ENCODE measurements around the gene CIITA.
"Not testable (repeated sequence)": the region's sequence is repeated elsewhere in the genome, so short reads cannot be mapped to it uniquely, and the experiment has no call there.

CIITA gene, protein sequence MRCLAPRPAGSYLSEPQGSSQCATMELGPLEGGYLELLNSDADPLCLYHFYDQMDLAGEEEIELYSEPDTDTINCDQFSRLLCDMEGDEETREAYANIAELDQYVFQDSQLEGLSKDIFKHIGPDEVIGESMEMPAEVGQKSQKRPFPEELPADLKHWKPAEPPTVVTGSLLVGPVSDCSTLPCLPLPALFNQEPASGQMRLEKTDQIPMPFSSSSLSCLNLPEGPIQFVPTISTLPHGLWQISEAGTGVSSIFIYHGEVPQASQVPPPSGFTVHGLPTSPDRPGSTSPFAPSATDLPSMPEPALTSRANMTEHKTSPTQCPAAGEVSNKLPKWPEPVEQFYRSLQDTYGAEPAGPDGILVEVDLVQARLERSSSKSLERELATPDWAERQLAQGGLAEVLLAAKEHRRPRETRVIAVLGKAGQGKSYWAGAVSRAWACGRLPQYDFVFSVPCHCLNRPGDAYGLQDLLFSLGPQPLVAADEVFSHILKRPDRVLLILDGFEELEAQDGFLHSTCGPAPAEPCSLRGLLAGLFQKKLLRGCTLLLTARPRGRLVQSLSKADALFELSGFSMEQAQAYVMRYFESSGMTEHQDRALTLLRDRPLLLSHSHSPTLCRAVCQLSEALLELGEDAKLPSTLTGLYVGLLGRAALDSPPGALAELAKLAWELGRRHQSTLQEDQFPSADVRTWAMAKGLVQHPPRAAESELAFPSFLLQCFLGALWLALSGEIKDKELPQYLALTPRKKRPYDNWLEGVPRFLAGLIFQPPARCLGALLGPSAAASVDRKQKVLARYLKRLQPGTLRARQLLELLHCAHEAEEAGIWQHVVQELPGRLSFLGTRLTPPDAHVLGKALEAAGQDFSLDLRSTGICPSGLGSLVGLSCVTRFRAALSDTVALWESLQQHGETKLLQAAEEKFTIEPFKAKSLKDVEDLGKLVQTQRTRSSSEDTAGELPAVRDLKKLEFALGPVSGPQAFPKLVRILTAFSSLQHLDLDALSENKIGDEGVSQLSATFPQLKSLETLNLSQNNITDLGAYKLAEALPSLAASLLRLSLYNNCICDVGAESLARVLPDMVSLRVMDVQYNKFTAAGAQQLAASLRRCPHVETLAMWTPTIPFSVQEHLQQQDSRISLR

DNA sequence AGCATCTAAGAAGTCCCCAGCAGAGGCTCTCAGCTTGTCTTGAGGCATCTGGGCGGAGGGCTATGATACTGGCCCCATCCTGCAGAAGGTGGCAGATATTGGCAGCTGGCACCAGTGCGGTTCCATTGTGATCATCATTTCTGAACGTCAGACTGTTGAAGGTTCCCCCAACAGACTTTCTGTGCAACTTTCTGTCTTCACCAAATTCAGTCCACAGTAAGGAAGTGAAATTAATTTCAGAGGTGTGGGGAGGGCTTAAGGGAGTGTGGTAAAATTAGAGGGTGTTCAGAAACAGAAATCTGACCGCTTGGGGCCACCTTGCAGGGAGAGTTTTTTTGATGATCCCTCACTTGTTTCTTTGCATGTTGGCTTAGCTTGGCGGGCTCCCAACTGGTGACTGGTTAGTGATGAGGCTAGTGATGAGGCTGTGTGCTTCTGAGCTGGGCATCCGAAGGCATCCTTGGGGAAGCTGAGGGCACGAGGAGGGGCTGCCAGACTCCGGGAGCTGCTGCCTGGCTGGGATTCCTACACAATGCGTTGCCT lies at the start of gene CIITA:
Gene CIITA, plus strand, starts transcription at position 404 of the 543 bp plus-strand sequence. Its CDS starts 129 bp downstream, at position 533.
- DNase-seq, result no peak

DNA sequence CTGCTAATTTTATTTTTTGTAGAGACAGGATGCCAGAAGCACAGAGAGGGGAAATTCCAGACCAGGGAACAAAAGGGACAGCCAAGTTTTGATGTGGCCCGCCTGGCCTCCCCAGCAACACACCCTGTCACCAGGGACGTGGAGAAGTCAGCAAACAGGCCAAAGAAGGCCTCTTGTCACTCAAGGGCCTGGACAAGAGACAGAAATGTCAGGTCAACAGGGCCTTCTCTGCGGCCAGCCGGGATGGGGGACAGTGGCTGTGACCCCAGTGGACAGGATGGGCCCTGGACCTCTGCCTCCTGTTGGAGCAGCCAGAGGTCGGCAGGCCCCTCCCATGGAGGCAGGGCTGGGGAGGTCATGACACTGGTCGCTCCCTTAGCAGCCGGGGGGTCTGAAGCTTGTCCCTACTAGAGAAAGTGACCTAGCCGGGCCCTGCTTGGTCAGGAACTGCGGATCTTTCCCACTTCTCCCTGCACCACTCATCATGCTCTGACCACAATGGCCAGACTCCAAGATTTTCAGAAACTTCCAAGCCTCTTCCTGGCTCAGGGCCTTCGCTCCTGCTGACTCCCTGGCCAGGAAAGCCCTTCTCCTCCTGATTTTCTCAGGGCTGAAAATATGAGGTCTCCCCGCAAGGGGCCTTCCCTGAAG lies 49.2 kb upstream of the CIITA start:
- DNase-seq, result no peak

DNA sequence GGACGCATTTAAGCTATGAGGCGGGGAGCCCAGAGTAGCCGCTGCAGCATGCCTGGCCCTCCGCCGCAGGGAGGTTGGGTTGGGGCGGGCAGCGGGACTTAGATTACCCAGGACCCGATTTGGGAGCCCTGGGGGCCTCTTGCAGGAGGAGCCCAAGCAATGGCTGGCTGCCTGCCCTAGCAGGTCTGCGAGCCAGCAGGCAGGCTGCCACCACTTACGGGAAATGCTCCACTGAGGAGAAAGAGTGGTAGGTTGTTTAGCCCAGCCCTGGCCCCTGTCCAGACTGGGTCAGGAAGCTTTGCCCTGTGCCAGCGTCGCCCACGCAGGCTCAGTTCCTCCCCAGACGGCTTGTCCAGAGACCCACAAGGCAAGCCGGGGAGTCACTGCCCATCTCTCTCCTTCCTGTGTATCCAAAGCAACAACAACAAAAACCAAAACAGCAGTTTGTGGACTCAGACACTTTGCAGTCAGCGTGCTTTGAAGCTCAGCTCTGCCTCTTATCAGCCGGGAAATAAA lies 48.1 kb upstream of the CIITA start:
- peak; percentile 45 for DNase-seq

DNA sequence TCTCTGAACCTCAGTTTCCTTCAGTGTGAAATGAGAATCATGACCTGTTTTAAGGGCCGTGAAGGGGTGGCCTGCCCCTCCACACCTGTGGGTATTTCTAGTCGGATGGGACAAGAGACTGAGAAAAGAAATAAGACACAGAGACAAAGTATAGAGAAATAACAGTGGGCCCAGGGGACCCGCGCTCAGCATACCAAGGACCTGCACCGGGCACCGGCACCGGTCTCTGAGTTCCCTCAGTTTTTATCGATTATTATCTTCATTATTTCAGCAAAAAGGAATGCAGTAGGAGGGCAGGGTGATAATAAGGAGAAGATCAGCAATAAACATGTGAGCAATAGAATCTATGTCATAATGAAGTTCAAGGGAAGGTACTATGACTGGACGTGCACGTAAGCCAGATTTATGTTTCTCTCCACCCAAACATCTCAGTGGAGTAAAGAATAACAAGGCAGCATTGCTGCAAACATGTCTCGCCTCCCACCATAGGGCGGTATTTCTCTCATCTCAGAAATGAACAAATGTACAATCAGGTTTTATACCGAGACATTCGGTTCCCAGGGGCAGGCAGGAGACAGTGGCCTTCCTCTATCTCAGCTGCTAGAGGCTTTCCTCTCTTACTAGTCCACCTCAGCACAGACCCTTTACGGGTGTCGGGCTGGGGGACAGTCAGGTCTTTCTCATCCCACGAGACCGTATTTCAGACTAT lies 47.5 kb upstream of the CIITA start:
- DNase-seq, result not testable (repeated sequence)

DNA sequence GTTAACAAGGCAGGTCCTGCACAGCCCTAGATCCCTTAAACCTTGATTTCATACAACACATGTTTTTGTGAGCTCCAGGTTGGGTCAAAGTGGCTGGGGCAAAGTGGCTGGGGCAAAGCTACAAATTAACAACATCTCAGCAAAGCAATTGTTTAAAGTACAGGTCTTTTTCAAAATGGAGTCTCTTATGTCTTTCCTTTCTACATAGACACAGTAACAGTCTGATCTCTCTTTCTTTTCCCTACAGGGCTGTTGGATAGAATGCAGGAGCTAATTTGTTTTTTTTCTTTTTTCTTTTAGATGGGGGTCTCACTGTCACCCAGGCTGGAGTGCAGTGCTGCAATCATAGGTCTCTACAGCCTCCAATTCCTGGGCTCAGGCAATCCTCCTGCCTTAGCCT lies 46.8 kb upstream of the CIITA start:
- DNase-seq, result not testable (repeated sequence)

DNA sequence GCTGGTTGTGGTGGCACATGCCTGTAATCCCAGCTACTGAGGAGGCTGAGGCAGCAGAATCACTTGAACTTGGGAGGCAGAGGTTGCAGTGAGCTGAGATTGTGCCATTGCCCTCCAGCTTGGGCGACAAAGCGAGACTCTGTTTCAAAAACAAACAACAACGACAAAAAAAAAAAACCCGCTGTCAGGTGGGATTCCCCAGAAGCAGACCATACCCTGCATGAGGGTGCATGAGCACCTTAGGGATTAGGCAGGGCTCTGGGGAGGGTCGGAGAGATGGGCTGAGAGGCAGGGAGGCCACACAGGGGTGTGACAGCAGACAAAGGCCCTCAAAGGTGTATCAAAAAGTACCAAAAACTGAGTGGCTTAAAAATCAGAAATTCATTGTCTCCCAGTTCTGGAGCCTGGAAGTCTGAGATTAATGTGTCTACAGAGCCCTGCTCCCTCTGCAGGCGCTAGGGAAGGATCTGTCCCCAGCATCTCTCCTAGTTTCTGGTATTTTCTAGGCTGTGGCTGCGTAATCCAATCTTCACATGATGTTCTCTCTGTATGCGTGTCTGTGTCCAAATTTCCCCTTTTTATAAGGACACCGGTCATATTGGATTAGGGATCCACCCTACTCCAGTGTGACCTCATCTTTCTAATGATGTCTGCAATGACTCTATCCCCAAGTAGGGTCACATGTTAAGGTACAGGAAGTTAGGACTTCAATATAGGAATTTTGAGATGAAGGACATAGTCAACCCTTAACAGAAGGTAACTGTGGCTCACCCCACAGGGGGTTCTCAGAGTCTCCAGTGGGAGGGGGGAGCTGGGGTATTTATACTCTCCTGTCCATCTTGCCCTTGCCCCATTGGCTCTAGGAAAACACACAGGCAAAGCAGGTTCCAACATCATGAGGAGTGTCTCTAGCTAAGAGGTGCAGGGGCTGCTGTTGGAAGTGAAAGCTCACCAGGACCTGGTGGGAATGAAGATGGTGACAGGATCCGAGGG lies 44.8 kb upstream of the CIITA start:
- no peak for DNase-seq

DNA sequence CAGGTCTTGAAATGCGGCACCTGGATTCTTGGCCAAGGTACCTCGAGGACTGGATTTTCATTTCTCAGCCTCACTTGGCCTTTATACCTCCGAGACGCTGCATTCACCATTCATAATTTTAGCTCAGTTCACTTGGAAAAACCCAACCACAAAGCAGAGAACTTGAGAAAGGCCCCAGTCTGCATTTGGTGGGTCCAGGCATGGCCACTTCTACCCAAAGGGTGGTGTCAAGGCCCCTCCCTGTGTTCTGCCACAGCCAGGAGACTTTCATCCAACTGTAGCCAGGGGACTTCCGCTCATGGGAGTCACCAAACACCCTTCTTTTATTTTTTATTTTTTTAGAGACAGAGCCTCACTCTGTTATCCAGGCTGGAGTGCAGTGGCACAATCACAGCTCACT lies 43.7 kb upstream of the CIITA start:
- no peak for DNase-seq

DNA sequence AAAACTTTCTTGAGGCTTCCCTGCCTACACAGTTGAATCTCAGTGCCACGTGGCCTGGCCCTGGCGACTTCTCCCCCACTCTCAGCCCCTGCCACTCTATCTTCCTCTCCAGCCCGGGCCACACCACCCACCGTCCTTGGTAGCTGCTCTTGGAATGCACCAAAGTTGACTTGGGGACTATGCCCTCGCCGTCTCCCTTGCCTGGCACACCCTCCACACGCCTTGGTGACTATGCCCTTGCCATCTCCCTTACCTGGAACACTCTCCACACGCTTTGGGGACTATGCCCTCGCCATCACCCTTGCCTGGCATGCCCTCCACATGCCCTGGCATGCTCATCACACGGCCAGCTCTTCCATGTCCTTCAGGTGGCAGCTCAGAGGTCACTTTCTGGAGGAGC lies 42.9 kb upstream of the CIITA start:
- DNase-seq, result no peak

DNA sequence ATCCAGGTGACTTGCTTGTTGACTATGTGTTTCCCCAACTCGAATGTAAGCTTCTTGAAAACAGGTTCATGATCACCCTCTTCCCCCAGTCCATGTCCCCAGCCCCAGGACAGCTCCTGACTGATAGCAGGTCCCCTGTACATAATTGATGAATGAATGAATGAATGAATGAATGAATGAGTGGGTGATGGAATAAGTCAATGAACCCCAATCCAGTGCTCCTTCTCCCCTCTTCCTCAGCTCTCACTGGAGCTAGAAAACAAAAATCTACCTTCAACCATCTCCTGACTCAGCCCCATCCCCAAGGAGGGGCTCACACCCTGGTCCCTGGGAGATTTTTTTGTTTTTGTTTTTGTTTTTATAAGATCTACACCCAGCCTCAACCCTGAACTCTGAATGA lies 42.2 kb upstream of the CIITA start:
- no peak for DNase-seq

DNA sequence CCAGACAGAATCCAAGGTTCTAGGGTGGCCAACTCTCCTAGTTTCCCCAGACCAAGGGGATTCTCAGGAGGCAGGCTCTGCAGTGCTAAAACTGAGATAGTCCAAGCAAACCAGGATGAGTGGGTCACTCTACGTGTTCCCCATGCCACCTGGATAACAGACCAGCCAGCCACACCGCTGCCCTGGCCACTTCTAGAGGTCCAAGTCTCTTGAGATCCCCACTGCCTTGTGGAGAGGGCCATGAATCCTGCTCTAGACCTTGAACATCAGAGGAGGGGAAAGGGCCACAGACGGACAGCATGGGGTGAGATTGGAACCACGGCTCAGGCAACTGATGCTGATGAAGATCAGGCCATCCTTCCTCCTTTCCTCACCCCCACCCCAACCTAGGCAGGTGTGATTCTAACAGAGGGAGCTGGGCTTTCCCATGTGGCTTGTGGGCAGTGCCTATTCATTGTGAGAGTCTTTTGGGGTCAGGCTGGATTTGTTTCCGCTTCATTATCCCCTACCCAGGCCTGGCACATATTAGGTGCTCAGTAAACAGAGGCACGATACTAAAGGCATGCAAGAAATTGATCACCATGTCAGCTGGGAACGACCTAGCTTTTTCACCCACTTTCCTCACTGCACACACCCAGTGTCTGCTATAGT lies 41.6 kb upstream of the CIITA start:
- no peak for DNase-seq

DNA sequence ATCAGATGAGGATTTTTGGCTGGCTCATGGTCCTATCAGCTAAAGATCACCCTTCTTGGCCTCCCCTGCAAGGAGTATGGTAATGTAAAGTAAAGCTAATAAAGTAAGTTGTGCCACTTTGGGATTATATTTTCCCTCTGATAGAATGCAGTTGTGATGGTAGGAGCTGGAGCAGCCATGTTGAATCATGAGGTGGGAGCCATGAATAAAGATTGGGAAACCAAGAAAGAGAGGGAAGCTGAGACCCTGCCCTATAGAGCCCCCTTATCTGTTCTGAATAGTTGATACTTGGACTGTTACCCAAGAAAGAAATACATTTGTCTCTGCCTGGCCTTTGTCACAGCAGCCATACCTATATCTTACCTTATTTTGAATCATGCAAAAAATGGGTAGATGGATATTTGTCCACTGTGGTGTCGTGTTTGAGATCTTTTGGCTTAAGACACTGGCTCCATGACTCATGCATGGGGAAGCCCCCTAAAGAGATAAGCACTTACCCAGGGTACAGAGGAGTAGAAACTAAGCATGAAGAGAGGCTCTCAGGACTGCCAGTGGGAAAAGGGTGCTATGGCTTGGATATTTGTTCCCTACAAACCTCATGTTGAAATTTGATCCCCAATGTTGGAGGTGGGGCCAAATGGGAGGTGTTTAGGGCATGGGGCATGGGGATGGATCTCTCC lies 40.7 kb upstream of the CIITA start:
- no peak for DNase-seq

DNA sequence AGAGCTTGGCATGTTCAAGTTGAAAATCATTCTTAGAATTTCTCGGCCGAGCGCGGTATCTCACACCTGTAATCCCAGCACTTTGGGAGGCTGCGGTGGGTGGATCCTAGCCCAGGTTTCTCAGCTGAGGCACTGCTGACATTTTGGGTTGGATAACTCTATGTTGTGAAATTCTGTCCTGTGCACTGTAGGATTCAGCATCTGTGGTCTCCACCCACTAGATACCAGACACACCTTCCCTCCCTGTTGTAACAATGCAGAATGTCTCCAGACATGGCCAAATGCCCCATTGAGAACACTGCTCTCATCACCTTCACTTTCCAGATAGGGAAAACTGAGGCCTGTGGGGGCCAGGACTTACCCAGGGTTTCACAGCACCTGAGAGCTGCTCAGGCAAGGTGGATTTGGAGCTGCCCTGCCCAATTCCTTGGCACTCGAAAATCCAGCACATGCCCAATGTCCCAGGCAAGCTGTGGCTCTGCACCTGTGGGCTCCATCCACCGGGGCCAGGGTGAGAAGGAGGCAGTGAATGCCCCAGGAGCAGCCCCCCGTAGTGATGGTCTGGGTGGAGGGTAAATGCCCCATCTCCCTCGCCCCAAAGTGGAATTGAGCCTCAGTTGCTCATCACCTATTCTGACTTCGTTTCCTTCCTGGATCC lies 38.3 kb upstream of the CIITA start:
- DNase-seq, result no peak

DNA sequence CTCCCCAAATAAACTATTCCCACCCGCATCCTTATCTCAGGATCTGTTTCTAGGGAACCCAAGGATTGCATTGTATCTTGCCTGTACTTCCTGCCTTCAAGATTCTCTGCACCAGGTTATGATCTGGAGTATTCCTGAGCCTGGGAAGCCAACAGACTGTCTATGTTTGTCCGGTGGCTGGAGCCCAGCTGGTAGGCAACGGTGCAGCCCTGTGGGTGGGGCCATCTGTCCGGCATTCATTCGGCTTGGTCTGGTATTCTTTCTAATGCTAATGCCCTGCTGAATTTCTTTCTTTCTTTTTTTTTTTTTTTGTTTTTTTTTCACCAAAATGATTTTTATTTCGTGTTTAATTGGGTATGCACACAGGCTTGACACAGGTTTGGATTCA lies 37.7 kb upstream of the CIITA start:
- DNase-seq, result no peak

DNA sequence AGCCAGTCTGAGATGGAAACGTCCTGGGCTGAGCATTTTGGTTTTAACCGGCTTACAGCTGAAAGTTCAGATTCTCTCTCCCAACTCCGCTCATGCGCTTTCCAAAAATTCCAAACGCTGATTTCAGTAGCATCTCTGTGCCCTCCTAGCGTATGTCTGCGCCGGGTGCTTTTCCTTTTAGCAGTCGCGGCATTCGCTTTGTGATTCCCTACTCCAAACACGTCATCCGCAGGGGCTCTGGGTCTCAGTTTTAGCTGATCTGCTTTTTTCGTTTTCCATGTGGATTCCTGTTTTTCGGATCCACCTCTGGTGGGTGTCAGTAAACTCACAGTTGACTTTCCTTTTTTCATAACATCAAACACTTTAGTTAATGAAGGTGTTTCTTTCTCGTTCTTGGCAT lies 36.3 kb upstream of the CIITA start:
- no peak for DNase-seq

DNA sequence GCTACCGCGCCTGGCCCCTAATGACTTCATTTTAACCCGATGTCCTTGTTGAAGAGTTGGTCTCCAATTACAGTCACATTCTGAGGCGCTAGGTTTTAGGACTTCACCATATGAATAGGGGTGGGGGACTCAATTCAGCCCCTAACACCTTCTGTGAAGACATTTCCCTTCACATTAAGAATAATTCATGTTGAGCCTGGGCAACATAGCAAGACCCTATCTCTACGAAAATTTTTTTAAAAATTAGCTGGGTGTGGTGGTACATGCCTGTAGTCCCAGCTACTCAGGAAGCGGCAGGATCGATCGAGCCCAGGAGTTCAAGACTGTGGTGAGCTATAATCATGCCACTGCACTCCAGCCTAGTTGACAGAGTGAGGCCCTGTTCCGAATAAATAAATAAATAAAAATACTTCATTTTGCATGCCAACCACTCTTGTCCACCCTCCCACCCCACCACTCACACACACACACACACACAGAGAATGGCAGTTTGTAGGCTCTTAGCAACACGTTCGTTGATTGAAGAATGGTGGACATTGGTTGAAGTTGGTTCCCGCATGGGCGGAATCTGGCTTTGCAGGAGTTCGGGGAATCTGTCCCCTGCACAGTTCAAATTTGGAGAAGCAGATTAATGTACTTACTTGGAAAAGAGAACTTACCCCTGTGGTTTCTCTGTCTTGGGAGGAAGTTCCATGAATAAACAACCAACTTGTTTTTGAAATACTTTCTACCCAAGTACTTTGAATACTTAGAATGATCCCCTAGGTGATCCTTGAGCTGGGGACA lies 30.6 kb upstream of the CIITA start:
- DNase-seq, result no peak

DNA sequence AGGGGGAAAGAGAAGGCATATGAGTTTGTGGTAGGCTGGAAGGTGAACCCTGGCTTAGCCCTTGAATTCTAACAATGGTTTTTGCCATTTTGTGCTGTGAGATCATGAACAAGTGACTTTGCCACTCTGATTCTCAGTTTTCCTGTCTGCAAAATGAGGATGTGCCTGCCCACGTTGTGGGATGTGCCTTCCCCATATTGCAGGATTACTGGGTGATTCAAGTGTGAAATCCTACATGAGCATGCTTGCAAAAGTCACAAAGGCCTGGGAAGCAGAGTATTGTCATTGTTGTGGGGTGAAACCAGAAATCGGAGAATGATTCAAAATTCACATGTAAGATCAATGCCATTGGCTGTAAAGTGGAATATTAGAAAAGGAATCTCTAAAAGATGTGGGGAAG lies 29.8 kb upstream of the CIITA start:
- DNase-seq, result no peak

DNA sequence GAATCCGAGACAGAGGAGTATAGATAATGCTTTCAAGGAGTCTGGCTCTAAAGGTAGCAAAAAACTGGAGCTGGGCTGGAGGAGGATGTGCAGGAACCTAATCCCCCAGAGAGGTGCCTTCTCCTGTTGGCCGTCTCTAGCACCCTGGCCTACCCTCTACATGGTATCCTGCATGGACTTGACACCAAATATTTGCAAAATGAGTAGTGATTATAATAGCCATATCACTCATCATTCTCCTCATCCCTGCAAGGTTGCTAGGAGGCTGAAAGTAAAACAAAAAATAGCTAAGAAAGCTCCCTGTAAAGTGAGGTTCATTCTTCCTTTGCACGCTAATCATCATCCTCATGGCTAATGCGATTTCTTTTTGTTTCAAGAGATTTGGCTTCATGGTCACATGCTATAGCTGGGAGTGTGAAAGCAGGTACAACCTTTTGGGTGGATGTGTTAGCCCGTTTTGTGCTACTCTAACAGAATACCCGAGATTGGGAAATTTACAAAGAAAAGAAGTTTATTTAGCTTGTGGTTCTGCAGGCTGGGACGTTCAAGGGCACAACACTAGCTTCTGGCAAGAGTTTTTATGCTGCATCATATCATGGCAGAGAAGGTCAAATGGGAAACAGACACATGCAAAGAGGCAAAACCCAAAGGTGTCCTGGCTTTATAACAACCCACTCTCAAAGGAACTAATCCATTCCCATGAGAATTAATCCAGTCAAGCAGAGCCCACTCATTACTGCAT lies 27.1 kb upstream of the CIITA start:
- DNase-seq, result no peak

All from NCI-H1694 (cell line).